ENCODE data around the gene MSANTD1. TPM values are rescaled to one million over a fixed set of nuclear protein-coding genes. Genes with fewer than 3 reads are reported as not detected.

MSANTD1 gene
- total and polyA plus RNA-seq, 10 of the 15 experiments (the other 5 are each of a cell fraction or from before 2014, with no cell fraction given): 0.07 to 0.87 (median 0.22) TPM; not detected in 2

GRCh38 chr4:3207531-3208037, 41.4 kb upstream of the MSANTD1 start:
- FAIRE-seq (no peak), ATAC-seq (no peak), DNase-seq (ENCODE audit: low read depth, low spot score) (no peak)
- TF ChIP-seq ATF2 (IDR thresholded peaks at IDR 0.05; ENCODE audit: low read length) (no peak), IKZF1 (conservative IDR thresholded peaks at IDR 0.05) (no peak), YY1 (IDR thresholded peaks at IDR 0.05; ENCODE audit: low read depth, low read length) (no peak), ZNF622 (IDR thresholded peaks at IDR 0.05) (no peak), BMI1 (IDR thresholded peaks at IDR 0.05; ENCODE audit: borderline replicate concordance) (no peak), LARP7 (IDR thresholded peaks at IDR 0.05) (no peak), NR2C1 (IDR thresholded peaks at IDR 0.05) (no peak), CTCF (IDR thresholded peaks at IDR 0.05 in 2 of 3, conservative IDR thresholded peaks at IDR 0.05 in 1 of 3; ENCODE audit: control insufficient read depth in 2 of 3, extremely low read depth in 1 of 3, insufficient read depth in 1 of 3, low read depth in 3 of 3, low read length in 3 of 3) (no peak), RAD21 (IDR thresholded peaks at IDR 0.05; ENCODE audit: insufficient read depth, low read depth, low read length) (no peak), EZH2 (IDR thresholded peaks at IDR 0.05; ENCODE audit: borderline replicate concordance, control insufficient read depth, low read depth, low read length) (no peak), ZBTB40 (IDR thresholded peaks at IDR 0.05; ENCODE audit: borderline replicate concordance) (no peak), MTA2 (IDR thresholded peaks at IDR 0.05; ENCODE audit: low read depth) (no peak), BHLHE40 (IDR thresholded peaks at IDR 0.05; ENCODE audit: borderline replicate concordance in 1 of 2, low read depth in 2 of 2, low read length in 1 of 2) (no peak), PAX5 (IDR thresholded peaks at IDR 0.05; ENCODE audit: borderline replicate concordance, low read depth, low read length) (no peak), IKZF2 (IDR thresholded peaks at IDR 0.05) (no peak), BCL11A (IDR thresholded peaks at IDR 0.05; ENCODE audit: low read depth, low read length) (no peak)
- SMC1A ChIA-PET (ENCODE audit: uncharacterized antibody, unreplicated experiment): no interaction called here
- no TSS peak for BruUV-seq (replicated peaks)
- no peak overlapping the region for H3K4me2 ChIP-seq (ENCODE audit: control insufficient read depth, insufficient read depth)
- no peak overlapping the region for H3K9ac ChIP-seq (ENCODE audit: control insufficient read depth, insufficient read depth, low read length)
- POLR2A ChIA-PET: no interaction called here
- H3K27me3 ChIP-seq (replicated peaks in 1 of 2; ENCODE audit: control insufficient read depth in 2 of 2, insufficient read depth in 2 of 2, low read length in 1 of 2): no peaks in the 10 kb centered on the region
- H3K9me3 ChIP-seq (replicated peaks; ENCODE audit: control insufficient read depth, insufficient read depth, low read length): no peaks in the 10 kb centered on the region
- WGBS (ENCODE audit: insufficient coverage, insufficient replicate concordance, low lambda C conversion rate, missing lambda C conversion rate): 98% methylated on average over 5 of the region's 5 CpGs
- CTCF ChIA-PET: interaction anchor here (0.8 kb wide), 1 partner anchor 116 kb away, joined by 4 read pairs; no protein-coding TSS in a partner anchor
- RAD21 ChIA-PET (ENCODE audit: unreplicated experiment): no interaction called here
- H2AFZ ChIP-seq (ENCODE audit: control insufficient read depth, low read depth, low read length): no peak overlapping the region
- peaks cover 34 to 45% of the 10 kb centered on the region in 2 experiments for H3K36me3 ChIP-seq (ENCODE audit: control insufficient read depth in 2 of 2, insufficient read depth in 2 of 2, low read length in 1 of 2)
- intact Hi-C loops (cut with micrococcal nuclease; ENCODE audit: unreplicated experiment): no loop called here
- peaks cover 7% of the 10 kb centered on the region for H3K4me1 ChIP-seq (ENCODE audit: control insufficient read depth, insufficient read depth, low read length)
- in situ Hi-C loops (cut with MboI): no loop called here
- H4K20me1 ChIP-seq (ENCODE audit: control insufficient read depth, insufficient read depth): no peaks in the 10 kb centered on the region; the same call in 1 of the 2 replicates
- no peaks in the 10 kb centered on the region for H3K79me2 ChIP-seq (ENCODE audit: control insufficient read depth, insufficient read depth, low read length)
- H3K4me3 ChIP-seq: no peak overlapping the region
- no peak overlapping the region for H3K27ac ChIP-seq (ENCODE audit: control insufficient read depth, insufficient read depth)
